GM21381 (cell line): Measurements from ENCODE around the gene SRPK3.
A peak's percentile ranks its signal among the peaks of the same experiment; 100 is the strongest.

Source experiments
- ATAC-seq: cut with Tn5 transposase; IDR thresholded peaks from one replicate; pipeline ENCODE4 v1.9.1; 2021; ENCODE audit warnings: mild to moderate bottlenecking, moderate library complexity; ENCODE audit not compliant: unreplicated experiment

The SRPK3 gene

GRCh38 chrX:153781428-153782047, 697 bp downstream of the SRPK3 start:
- no peak for ATAC-seq

GRCh38 chrX:153782313-153782712, 1.5 kb downstream of the SRPK3 start:
- ATAC-seq: no peak

- ATAC-seq: no peak
Measured at GRCh38 chrX:153782871-153783270, 2.0 kb downstream of the SRPK3 start.

- ATAC-seq: no peak
Measured at GRCh38 chrX:153783378-153784013, 2.7 kb downstream of the SRPK3 start.

- no peak for ATAC-seq
Measured at GRCh38 chrX:153784325-153784967, 3.6 kb downstream of the SRPK3 start.

- no peak for ATAC-seq
Measured at GRCh38 chrX:153786669-153787068, 5.8 kb downstream of the SRPK3 start.

- no peak for ATAC-seq
Measured at GRCh38 chrX:153789654-153790053, 8.8 kb downstream of the SRPK3 start.

GRCh38 chrX:153791104-153791852, 10.4 kb downstream of the SRPK3 start:
- no peak for ATAC-seq

- no peak for ATAC-seq
Measured at GRCh38 chrX:153792368-153792767, 11.5 kb downstream of the SRPK3 start.

GRCh38 chrX:153793291-153793690, 12.4 kb downstream of the SRPK3 start:
- no peak for ATAC-seq

- peak; percentile 89 for ATAC-seq
Measured at GRCh38 chrX:153794018-153794896, 13.4 kb downstream of the SRPK3 start, which contains the start of the genes IDH3G and SSR4. Gene IDH3G (minus strand): TSS chrX:153794375. CDS start chrX:153794326, 49 bp downstream. Gene SSR4 (plus strand): TSS chrX:153794668. CDS start chrX:153794688, 20 bp downstream.

GRCh38 chrX:153794897-153795816, 14.3 kb downstream of the SRPK3 start:
- peak; percentile 2 for ATAC-seq

GRCh38 chrX:153797415-153798015, 16.7 kb downstream of the SRPK3 start:
- ATAC-seq: no peak

GRCh38 chrX:153799326-153799725, 18.5 kb downstream of the SRPK3 start:
- no peak for ATAC-seq

GRCh38 chrX:153800177-153800722, 19.4 kb downstream of the SRPK3 start:
- no peak for ATAC-seq

- ATAC-seq: no peak
Measured at GRCh38 chrX:153800746-153801145, 19.9 kb downstream of the SRPK3 start.

- ATAC-seq: no peak
Measured at GRCh38 chrX:153801669-153802068, 20.8 kb downstream of the SRPK3 start.

GRCh38 chrX:153802513-153803045, 21.7 kb downstream of the SRPK3 start:
- ATAC-seq: no peak
